NT2/D1 (cell line): ENCODE results near the gene PLEKHA4.
"Not testable (repeated sequence)": the region's sequence is repeated elsewhere in the genome, so short reads cannot be mapped to it uniquely, and the experiment has no call there.

ENCODE experiments used
- DNase-seq: peaks from one replicate; pipeline ENCODE4 v3.0.0-alpha.2; 2011; ENCODE audit warnings: low read depth, low spot score
- H3K27me3 ChIP-seq: 2 replicates; pipeline ENCODE4 v1.6.0; 2011; ENCODE audit warnings: mild to moderate bottlenecking; ENCODE audit not compliant: insufficient read length, insufficient read depth
- H3K36me3 ChIP-seq: 2 replicates; pipeline ENCODE4 v1.6.1; 2011; ENCODE audit warnings: mild to moderate bottlenecking, low read length, mixed read lengths; ENCODE audit not compliant: insufficient read depth, insufficient read length
- H3K4me1 ChIP-seq: 2 replicates; pipeline ENCODE4 v1.5.1; 2011; ENCODE audit not compliant: insufficient read depth, insufficient read length
- H3K4me3 ChIP-seq: 2 replicates; pipeline ENCODE4 v1.5.1; 2011; ENCODE audit warnings: low read depth; ENCODE audit not compliant: insufficient read length
- H3K9ac ChIP-seq: 2 replicates; pipeline ENCODE4 v1.6.0; 2011; ENCODE audit warnings: low read depth; ENCODE audit not compliant: insufficient read length
- H3K9me3 ChIP-seq: 2 replicates; pipeline ENCODE4 v1.5.1; 2011; ENCODE audit warnings: mild to moderate bottlenecking, low read length; ENCODE audit not compliant: insufficient read depth
- SUZ12 ChIP-seq: IDR thresholded peaks from 2 replicates; pipeline ENCODE4 v1.6.1; 2011; ENCODE audit not compliant: insufficient read length, insufficient read depth; ENCODE audit errors: extremely low read depth
- YY1 ChIP-seq: IDR thresholded peaks from 2 replicates; pipeline ENCODE4 v1.6.1; 2011; ENCODE audit not compliant: insufficient read length, insufficient read depth
- ZNF274 ChIP-seq: IDR thresholded peaks from 2 replicates; pipeline ENCODE4 v1.6.1; 2011; ENCODE audit warnings: mild to moderate bottlenecking, low read depth, low read length

Gene PLEKHA4

GRCh38 chr19:48881741-48882657 is 13.6 kb upstream of the PLEKHA4 start:
- no peak for DNase-seq
- Histone ChIP-seq H3K27me3 (no peaks in the 10 kb centered on the region), H3K9me3 (no peaks in the 10 kb centered on the region), H3K36me3 (no peaks in the 10 kb centered on the region), H3K9ac (no peak overlapping the region), H3K4me3 (no peak overlapping the region), H3K4me1 (no peaks in the 10 kb centered on the region)
- TF ChIP-seq SUZ12, result no peak

DNA sequence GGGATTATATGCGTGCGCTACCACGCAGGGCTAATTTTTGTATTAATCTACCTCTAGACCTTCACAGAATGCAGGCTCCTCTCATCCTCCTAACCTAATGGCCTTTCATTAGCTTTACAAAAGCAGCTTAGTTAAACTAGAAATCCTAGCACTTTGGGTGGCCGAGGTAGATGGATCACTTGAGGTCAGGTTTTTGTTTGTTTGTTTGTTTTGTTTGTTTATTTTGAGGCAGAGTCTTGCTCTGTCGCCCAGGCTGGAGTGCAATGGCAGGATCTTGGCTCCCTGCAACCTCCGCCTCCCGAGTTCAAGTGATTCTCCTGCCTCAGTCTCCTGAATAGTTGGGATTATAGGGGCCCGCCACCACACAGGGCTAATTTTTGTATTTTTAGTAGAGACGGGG is 11.3 kb upstream of the PLEKHA4 start:
- H3K27me3 ChIP-seq, H3K4me1 ChIP-seq, H3K4me3 ChIP-seq, H3K9me3 ChIP-seq, DNase-seq, H3K9ac ChIP-seq, H3K36me3 ChIP-seq: not testable (repeated sequence)

DNA sequence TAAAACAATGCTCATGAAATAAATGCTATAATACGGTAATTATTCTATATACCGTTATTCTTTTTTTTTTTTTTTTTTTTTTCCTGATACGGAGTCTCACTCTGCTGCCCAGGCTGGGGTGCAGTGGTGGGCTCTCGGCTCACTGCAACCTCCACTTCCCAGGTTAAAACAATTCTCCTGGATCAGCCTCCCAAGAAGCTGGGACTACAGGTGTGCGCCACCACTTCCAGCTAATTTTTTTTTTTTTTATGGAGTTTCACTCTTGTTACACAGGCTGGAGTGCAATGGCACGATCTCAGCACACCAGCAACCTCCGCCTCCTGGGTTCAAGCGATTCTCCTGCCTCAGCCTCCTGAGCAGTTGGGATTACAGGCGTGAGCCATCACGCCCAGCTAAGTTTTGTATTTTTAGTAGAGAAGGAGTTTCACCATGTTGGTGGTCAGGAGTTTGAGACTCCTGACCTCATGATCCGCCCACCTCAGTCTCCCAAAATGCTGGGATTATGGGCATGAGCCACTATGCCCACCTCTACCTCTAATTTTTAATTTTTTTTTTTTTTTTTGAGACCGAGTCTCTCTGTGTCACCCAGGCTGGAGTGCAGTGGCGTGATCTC is 10.7 kb upstream of the PLEKHA4 start:
- H3K9me3 ChIP-seq, result no peaks in the 10 kb centered on the region
- H3K4me1 ChIP-seq, result no peaks in the 10 kb centered on the region
- no peak for DNase-seq
- H3K9ac ChIP-seq, result no peak overlapping the region
- no peaks in the 10 kb centered on the region for H3K27me3 ChIP-seq
- TF ChIP-seq YY1 (no peak), SUZ12 (no peak), ZNF274 (no peak)
- H3K4me3 ChIP-seq, result no peak overlapping the region
- H3K36me3 ChIP-seq, result peaks cover 9% of the 10 kb centered on the region

GRCh38 chr19:48878196-48879024 is 10.0 kb upstream of the PLEKHA4 start:
- Histone ChIP-seq H3K9ac (no peak overlapping the region), H3K27me3 (no peaks in the 10 kb centered on the region), H3K36me3 (peaks cover 16% of the 10 kb centered on the region), H3K9me3 (no peaks in the 10 kb centered on the region), H3K4me1 (no peaks in the 10 kb centered on the region), H3K4me3 (no peak overlapping the region)
- TF ChIP-seq ZNF274 (no peak), SUZ12 (no peak), YY1 (no peak)
- DNase-seq, result no peak

DNA sequence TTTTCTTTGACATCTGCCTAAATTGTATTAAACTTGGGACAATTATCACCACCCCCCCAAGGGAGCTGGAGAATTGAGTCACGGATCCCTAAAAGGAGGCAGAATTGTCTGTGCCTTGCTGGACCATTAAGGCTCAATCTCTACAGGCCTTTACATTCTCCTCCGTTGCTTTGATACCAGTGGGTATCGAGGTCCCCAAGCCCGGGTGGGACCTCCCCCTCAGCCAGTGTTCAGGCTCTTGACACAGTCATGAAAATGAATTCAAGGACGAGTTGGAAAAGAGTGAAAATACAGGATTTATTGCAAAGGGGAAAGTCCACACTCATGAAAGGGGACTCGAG is 9.4 kb upstream of the PLEKHA4 start:
- H3K4me1 ChIP-seq, result no peaks in the 10 kb centered on the region
- no peaks in the 10 kb centered on the region for H3K9me3 ChIP-seq
- H3K9ac ChIP-seq, result no peak overlapping the region
- no peaks in the 10 kb centered on the region for H3K27me3 ChIP-seq
- H3K36me3 ChIP-seq, result peaks cover 20% of the 10 kb centered on the region
- no peak overlapping the region for H3K4me3 ChIP-seq
- no peak for DNase-seq
- TF ChIP-seq ZNF274 (no peak), YY1 (no peak), SUZ12 (no peak)

GRCh38 chr19:48876043-48876981 is 7.9 kb upstream of the PLEKHA4 start:
- not testable (repeated sequence) for H3K4me1 ChIP-seq, H3K9me3 ChIP-seq, DNase-seq, H3K9ac ChIP-seq, H3K4me3 ChIP-seq, H3K27me3 ChIP-seq
- peaks cover 20% of the 10 kb centered on the region for H3K36me3 ChIP-seq
